ENCODE results near the gene ERG.

DNA sequence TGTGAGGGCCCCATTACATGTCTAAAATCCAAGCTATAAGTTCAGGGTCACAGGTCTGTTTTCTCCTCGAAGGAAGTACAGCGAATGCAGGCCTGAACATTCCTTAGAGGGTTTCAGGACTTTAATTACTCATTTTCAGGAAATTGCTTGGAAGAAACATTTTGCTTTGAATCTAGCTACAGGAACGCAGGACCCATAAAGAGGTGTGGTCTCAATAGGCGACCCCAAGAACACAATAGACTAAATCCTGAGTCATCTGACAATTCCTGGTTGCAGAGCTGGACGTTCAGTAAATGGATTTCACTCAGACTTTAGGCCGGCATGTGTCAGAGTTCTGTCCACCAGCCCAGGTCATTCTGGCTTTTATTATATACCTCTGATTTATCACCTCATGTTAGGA lies 1.0 kb upstream of the ERG start:
- TF ChIP-seq TAF1 (IDR thresholded peaks at IDR 0.05; ENCODE audit: borderline replicate concordance, low read depth, low read length) (no peak), SIN3A (IDR thresholded peaks at IDR 0.05; ENCODE audit: borderline replicate concordance, low read depth, low read length) (no peak), NFIC (IDR thresholded peaks at IDR 0.05; ENCODE audit: borderline replicate concordance) (no peak), MEF2A (IDR thresholded peaks at IDR 0.05; ENCODE audit: borderline replicate concordance, low read depth) (no peak), GABPA (IDR thresholded peaks at IDR 0.05; ENCODE audit: low read depth) (no peak), EZH2phosphoT487 (IDR thresholded peaks at IDR 0.05; ENCODE audit: borderline replicate concordance, low read depth) (no peak), YY1 (IDR thresholded peaks at IDR 0.05; ENCODE audit: low read depth) (no peak), RXRA (IDR thresholded peaks at IDR 0.05; ENCODE audit: borderline replicate concordance, low read depth) (no peak), RCOR1 (IDR thresholded peaks at IDR 0.05; ENCODE audit: low read length) (no peak), POLR2AphosphoS5 (IDR thresholded peaks at IDR 0.05; ENCODE audit: low read depth, low read length) (no peak)
- TF ChIP-seq, protein P1, sequence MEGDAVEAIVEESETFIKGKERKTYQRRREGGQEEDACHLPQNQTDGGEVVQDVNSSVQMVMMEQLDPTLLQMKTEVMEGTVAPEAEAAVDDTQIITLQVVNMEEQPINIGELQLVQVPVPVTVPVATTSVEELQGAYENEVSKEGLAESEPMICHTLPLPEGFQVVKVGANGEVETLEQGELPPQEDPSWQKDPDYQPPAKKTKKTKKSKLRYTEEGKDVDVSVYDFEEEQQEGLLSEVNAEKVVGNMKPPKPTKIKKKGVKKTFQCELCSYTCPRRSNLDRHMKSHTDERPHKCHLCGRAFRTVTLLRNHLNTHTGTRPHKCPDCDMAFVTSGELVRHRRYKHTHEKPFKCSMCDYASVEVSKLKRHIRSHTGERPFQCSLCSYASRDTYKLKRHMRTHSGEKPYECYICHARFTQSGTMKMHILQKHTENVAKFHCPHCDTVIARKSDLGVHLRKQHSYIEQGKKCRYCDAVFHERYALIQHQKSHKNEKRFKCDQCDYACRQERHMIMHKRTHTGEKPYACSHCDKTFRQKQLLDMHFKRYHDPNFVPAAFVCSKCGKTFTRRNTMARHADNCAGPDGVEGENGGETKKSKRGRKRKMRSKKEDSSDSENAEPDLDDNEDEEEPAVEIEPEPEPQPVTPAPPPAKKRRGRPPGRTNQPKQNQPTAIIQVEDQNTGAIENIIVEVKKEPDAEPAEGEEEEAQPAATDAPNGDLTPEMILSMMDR (IDR thresholded peaks at IDR 0.05) = no peak
- TF ChIP-seq, protein P2, sequence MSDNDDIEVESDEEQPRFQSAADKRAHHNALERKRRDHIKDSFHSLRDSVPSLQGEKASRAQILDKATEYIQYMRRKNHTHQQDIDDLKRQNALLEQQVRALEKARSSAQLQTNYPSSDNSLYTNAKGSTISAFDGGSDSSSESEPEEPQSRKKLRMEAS (IDR thresholded peaks at IDR 0.05; ENCODE audit: low read depth) = no peak
